GM21447 (cell line): ENCODE data around the gene CEP57.

ENCODE experiments used
- ATAC-seq: cut with Tn5 transposase; IDR thresholded peaks from one replicate; pipeline ENCODE4 v1.9.1; 2021; ENCODE audit not compliant: unreplicated experiment

The CEP57 gene

GRCh38 chr11:95790123-95790932 is at the start of gene CEP57:
Gene CEP57 (plus strand): TSS chr11:95790498. CDS start chr11:95790699, 201 bp downstream.
- peak; percentile 67 for ATAC-seq

- no peak for ATAC-seq
These were observed 40.2 kb upstream of the CEP57 start for GRCh38 chr11:95750101-95750500.

- no peak for ATAC-seq
These were observed 38.8 kb upstream of the CEP57 start for GRCh38 chr11:95751515-95751914.

GRCh38 chr11:95760941-95761340 is 29.4 kb upstream of the CEP57 start:
- no peak for ATAC-seq

GRCh38 chr11:95762534-95762933 is 27.8 kb upstream of the CEP57 start:
- no peak for ATAC-seq

GRCh38 chr11:95764267-95764898 is 25.9 kb upstream of the CEP57 start:
- no peak for ATAC-seq

- ATAC-seq, result no peak
These were observed 23.6 kb upstream of the CEP57 start for GRCh38 chr11:95766701-95767100.

GRCh38 chr11:95767498-95767897 is 22.8 kb upstream of the CEP57 start:
- ATAC-seq, result no peak

GRCh38 chr11:95768521-95768920 is 21.8 kb upstream of the CEP57 start:
- no peak for ATAC-seq

GRCh38 chr11:95776859-95777258 is 13.4 kb upstream of the CEP57 start:
- no peak for ATAC-seq

GRCh38 chr11:95778699-95779098 is 11.6 kb upstream of the CEP57 start:
- no peak for ATAC-seq

GRCh38 chr11:95780544-95780943 is 9.8 kb upstream of the CEP57 start:
- no peak for ATAC-seq

GRCh38 chr11:95788921-95789505 is 1.3 kb upstream of the CEP57 start:
- no peak for ATAC-seq

- peak; percentile 68 for ATAC-seq
These were observed 684 bp upstream of the CEP57 start, which contains the start of gene FAM76B for GRCh38 chr11:95789506-95790122. Gene FAM76B (minus strand): TSS chr11:95789782. CDS start chr11:95789478, 304 bp downstream.

GRCh38 chr11:95790933-95791708 is 823 bp downstream of the CEP57 start:
- peak; percentile 14 for ATAC-seq

- no peak for ATAC-seq
These were observed 1.4 kb downstream of the CEP57 start for GRCh38 chr11:95791709-95792033.

GRCh38 chr11:95792200-95792599 is 1.9 kb downstream of the CEP57 start:
- no peak for ATAC-seq

- no peak for ATAC-seq
These were observed 2.4 kb downstream of the CEP57 start for GRCh38 chr11:95792700-95793099.

- no peak for ATAC-seq
These were observed 2.8 kb downstream of the CEP57 start for GRCh38 chr11:95793116-95793515.

- no peak for ATAC-seq
These were observed 3.8 kb downstream of the CEP57 start for GRCh38 chr11:95794086-95794485.
